WTC11 (cell line): ENCODE data around the gene PUM1.

Experiments used
- CBFB ChIP-seq: sonication (generic); formaldehyde crosslinking; IDR thresholded peaks from 2 replicates; pipeline ENCODE4 v1.8.1; 2022; ENCODE audit warnings: mild to moderate bottlenecking, low read depth, missing genetic modification reagents
- NFE2L1 ChIP-seq: sonication (generic); formaldehyde crosslinking; IDR thresholded peaks from 2 replicates; pipeline ENCODE4 v1.8.1; 2023; ENCODE audit warnings: missing genetic modification reagents
- NFYB ChIP-seq: sonication (generic); formaldehyde crosslinking; conservative IDR thresholded peaks from 2 replicates; pipeline ENCODE4 v1.8.0; 2022; ENCODE audit warnings: low read depth, missing genetic modification reagents
- NR3C1 ChIP-seq: sonication (generic); formaldehyde crosslinking; conservative IDR thresholded peaks from 2 replicates; pipeline ENCODE4 v1.8.1; 2023; ENCODE audit warnings: low read depth, mild to moderate bottlenecking, missing genetic modification reagents
- TP53 ChIP-seq: sonication (generic); formaldehyde crosslinking; IDR thresholded peaks from 2 replicates; pipeline ENCODE4 v1.8.1; 2023; ENCODE audit warnings: mild to moderate bottlenecking, missing genetic modification reagents
- TF ChIP-seq, protein P1 (sequence below): fragments of 200-600 bp; IDR thresholded peaks from 2 replicates; pipeline ENCODE4 v1.8.0; 2022; ENCODE audit warnings: antibody characterized with exemption
- TF ChIP-seq, protein P2 (sequence below): sonication (generic); formaldehyde crosslinking; IDR thresholded peaks from 2 replicates; pipeline ENCODE4 v1.8.0; 2022; ENCODE audit warnings: mild to moderate bottlenecking, missing genetic modification reagents
- TF ChIP-seq, protein P3 (sequence below): sonication (generic); formaldehyde crosslinking; conservative IDR thresholded peaks from 2 replicates; pipeline ENCODE4 v1.8.1; 2022; ENCODE audit warnings: mild to moderate bottlenecking, missing genetic modification reagents
- TF ChIP-seq, protein P4 (sequence below): fragments of 250-450 bp; sonication (Bioruptor Pico); IDR thresholded peaks from 2 replicates; pipeline ENCODE4 v1.9.0; 2021; ENCODE audit warnings: mild to moderate bottlenecking
- TF ChIP-seq, protein P5 (sequence below): sonication (generic); formaldehyde crosslinking; IDR thresholded peaks from 2 replicates; pipeline ENCODE4 v1.8.0; 2023; ENCODE audit warnings: mild to moderate bottlenecking, missing genetic modification reagents

DNA sequence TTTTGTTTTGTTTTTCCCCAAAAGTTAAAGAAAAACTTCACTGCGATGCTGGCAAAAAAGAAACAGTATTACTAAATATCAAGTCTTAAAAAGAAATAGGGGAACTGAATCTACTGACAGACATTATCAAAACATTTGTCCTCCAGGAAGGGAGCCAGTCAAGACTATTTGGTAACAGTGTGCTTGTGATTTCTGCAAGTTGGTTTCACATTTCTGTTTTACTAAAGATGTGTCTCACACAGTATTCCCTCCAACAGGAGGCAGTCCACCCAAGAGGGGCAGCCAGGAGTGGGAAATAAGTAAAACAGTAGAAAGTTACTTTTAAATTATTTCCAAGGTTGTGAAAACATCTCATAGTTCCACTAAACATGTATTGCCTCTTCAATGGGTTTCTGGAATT lies 82.6 kb downstream of the PUM1 start:
- TF ChIP-seq NFE2L1 (no peak), NR3C1 (CRISPR knock-in tag) (no peak), NFYB (CRISPR knock-in tag) (no peak), TP53 (CRISPR knock-in tag) (no peak), CBFB (CRISPR knock-in tag) (no peak)
- TF ChIP-seq, protein P1, sequence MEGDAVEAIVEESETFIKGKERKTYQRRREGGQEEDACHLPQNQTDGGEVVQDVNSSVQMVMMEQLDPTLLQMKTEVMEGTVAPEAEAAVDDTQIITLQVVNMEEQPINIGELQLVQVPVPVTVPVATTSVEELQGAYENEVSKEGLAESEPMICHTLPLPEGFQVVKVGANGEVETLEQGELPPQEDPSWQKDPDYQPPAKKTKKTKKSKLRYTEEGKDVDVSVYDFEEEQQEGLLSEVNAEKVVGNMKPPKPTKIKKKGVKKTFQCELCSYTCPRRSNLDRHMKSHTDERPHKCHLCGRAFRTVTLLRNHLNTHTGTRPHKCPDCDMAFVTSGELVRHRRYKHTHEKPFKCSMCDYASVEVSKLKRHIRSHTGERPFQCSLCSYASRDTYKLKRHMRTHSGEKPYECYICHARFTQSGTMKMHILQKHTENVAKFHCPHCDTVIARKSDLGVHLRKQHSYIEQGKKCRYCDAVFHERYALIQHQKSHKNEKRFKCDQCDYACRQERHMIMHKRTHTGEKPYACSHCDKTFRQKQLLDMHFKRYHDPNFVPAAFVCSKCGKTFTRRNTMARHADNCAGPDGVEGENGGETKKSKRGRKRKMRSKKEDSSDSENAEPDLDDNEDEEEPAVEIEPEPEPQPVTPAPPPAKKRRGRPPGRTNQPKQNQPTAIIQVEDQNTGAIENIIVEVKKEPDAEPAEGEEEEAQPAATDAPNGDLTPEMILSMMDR, result no peak
- TF ChIP-seq, protein P2, sequence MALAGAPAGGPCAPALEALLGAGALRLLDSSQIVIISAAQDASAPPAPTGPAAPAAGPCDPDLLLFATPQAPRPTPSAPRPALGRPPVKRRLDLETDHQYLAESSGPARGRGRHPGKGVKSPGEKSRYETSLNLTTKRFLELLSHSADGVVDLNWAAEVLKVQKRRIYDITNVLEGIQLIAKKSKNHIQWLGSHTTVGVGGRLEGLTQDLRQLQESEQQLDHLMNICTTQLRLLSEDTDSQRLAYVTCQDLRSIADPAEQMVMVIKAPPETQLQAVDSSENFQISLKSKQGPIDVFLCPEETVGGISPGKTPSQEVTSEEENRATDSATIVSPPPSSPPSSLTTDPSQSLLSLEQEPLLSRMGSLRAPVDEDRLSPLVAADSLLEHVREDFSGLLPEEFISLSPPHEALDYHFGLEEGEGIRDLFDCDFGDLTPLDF (CRISPR knock-in tag), result no peak
- TF ChIP-seq, protein P3, sequence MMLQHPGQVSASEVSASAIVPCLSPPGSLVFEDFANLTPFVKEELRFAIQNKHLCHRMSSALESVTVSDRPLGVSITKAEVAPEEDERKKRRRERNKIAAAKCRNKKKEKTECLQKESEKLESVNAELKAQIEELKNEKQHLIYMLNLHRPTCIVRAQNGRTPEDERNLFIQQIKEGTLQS, result no peak
- TF ChIP-seq, protein P4, sequence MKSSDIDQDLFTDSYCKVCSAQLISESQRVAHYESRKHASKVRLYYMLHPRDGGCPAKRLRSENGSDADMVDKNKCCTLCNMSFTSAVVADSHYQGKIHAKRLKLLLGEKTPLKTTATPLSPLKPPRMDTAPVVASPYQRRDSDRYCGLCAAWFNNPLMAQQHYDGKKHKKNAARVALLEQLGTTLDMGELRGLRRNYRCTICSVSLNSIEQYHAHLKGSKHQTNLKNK (CRISPR knock-in tag), result no peak
- TF ChIP-seq, protein P5, sequence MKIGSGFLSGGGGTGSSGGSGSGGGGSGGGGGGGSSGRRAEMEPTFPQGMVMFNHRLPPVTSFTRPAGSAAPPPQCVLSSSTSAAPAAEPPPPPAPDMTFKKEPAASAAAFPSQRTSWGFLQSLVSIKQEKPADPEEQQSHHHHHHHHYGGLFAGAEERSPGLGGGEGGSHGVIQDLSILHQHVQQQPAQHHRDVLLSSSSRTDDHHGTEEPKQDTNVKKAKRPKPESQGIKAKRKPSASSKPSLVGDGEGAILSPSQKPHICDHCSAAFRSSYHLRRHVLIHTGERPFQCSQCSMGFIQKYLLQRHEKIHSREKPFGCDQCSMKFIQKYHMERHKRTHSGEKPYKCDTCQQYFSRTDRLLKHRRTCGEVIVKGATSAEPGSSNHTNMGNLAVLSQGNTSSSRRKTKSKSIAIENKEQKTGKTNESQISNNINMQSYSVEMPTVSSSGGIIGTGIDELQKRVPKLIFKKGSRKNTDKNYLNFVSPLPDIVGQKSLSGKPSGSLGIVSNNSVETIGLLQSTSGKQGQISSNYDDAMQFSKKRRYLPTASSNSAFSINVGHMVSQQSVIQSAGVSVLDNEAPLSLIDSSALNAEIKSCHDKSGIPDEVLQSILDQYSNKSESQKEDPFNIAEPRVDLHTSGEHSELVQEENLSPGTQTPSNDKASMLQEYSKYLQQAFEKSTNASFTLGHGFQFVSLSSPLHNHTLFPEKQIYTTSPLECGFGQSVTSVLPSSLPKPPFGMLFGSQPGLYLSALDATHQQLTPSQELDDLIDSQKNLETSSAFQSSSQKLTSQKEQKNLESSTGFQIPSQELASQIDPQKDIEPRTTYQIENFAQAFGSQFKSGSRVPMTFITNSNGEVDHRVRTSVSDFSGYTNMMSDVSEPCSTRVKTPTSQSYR (CRISPR knock-in tag), result no peak
